Body of pancreas (tissue), 4 donors: ENCODE measurements around the gene TIMM17A.

Experiments
- CTCF ChIP-seq, 7 experiments: fragments of 450-650 bp in 4 of 7; fragments of 200-600 bp in 3 of 7; sonication (generic) in 3 of 7; IDR thresholded peaks; one replicate each; pipeline ENCODE4 v1.5.1; 2016 to 2019; ENCODE audit warnings: antibody characterized with exemption in 7 of 7
- POLR2A ChIP-seq, 3 donors: fragments of 450-650 bp; IDR thresholded peaks; one replicate each; pipeline ENCODE4 v1.6.1; 2016; ENCODE audit warnings: antibody characterized with exemption in 3 of 3, mild to moderate bottlenecking in 2 of 3

DNA sequence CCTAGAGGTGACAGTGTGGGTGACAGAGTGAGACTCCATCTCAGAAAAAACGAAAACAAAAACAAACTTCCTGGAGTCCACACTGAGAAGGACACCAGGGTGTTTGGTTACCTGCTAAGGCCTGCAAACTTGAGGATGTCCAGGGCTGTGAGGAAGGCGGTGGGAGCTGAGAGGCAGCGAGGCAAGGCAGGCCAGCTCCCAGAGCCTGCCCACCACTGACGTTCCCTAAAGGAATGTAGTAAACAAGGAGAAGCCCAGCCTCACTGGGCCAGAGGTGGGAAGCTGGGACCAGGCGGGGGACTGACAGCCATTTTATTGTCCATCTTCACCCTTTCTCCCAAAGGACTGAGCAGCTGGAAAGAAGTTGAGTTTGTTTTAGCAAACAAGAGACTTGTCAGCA, 42.5 kb upstream of the TIMM17A start:
- no peak for TF ChIP-seq CTCF (IDR thresholded peaks at IDR 0.05)
- TF ChIP-seq POLR2A (IDR thresholded peaks at IDR 0.05) = no peak
